Measurements from ENCODE around the gene RAPGEF4. TPM values are rescaled to one million over a fixed set of nuclear protein-coding genes. Genes with fewer than 3 reads are reported as not detected.

RAPGEF4 gene
- total RNA-seq, 4 donors from 2014 or later = 3.7 to 8.9 (median 5.2) TPM

DNA sequence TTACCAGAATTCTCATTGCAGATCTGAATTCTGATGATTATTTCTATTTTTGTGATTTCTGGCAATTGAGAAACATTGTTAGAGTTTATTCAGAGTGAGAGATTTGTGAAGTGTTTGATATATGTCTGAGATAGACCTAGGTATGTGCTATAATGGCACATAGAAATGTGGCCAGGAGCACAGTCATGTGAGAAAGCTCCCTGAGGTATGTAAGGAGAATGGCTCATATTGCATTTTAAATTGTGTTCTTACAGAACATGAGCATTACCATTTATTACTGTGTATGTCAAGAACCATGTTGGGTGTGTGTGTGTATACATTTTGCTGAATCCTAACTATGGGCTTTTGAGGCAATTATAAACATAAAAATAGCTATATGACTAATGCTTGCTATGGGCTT lies 101.2 kb downstream of the RAPGEF4 start:
- H3K27me3 ChIP-seq = no peaks in the 10 kb centered on the region
- intact Hi-C loops (cut with DNase I) = no loop called here
- H3K9me3 ChIP-seq = no peaks in the 10 kb centered on the region
- H3K4me1 ChIP-seq = peaks cover 0 to 14% (median 0%) of the 10 kb centered on the region in 4 donors
- H3K36me3 ChIP-seq = no peaks in the 10 kb centered on the region
- no peak overlapping the region for H3K4me3 ChIP-seq
- no peak for DNase-seq (ENCODE audit: extremely low spot score)
- H3K27ac ChIP-seq (replicated peaks in 1 of 4) = peak overlapping the region in 2 of 4 donors; percentile 21 to 44
- no peak for TF ChIP-seq CTCF (IDR thresholded peaks at IDR 0.05)

DNA sequence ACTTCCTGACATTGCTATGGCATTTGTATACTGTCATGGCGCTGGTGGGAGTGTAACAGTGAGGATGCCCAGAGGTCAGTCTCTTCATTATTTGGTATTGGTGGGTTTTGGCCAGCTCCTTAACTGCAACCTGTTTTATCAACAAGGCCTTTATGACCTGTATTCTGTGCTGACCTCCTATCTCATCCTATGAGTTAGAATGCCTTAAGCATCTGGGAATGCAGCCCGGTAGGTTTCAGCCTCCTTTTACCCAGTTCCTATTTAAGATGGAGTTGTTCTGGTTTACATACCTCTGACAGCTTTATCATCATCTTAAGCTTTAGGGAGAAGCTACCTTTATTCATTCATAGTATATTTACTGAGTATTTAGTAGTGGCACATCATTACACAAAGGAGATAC lies 103.8 kb downstream of the RAPGEF4 start:
- intact Hi-C loops (cut with DNase I) = no loop called here
- H3K4me1 ChIP-seq = peaks cover 0 to 6% (median 0%) of the 10 kb centered on the region in 4 donors
- H3K9me3 ChIP-seq = no peaks in the 10 kb centered on the region
- WGBS = 93% methylated on average over 2 of the region's 2 CpGs
- no peak for DNase-seq (ENCODE audit: extremely low spot score)
- H3K4me3 ChIP-seq = no peak overlapping the region
- no peak overlapping the region for H3K27ac ChIP-seq (replicated peaks in 1 of 4)
- TF ChIP-seq EP300 (IDR thresholded peaks at IDR 0.05) = no peak
- no peak for TF ChIP-seq CTCF (IDR thresholded peaks at IDR 0.05)
- H3K36me3 ChIP-seq = no peaks in the 10 kb centered on the region
- no peaks in the 10 kb centered on the region for H3K27me3 ChIP-seq

DNA sequence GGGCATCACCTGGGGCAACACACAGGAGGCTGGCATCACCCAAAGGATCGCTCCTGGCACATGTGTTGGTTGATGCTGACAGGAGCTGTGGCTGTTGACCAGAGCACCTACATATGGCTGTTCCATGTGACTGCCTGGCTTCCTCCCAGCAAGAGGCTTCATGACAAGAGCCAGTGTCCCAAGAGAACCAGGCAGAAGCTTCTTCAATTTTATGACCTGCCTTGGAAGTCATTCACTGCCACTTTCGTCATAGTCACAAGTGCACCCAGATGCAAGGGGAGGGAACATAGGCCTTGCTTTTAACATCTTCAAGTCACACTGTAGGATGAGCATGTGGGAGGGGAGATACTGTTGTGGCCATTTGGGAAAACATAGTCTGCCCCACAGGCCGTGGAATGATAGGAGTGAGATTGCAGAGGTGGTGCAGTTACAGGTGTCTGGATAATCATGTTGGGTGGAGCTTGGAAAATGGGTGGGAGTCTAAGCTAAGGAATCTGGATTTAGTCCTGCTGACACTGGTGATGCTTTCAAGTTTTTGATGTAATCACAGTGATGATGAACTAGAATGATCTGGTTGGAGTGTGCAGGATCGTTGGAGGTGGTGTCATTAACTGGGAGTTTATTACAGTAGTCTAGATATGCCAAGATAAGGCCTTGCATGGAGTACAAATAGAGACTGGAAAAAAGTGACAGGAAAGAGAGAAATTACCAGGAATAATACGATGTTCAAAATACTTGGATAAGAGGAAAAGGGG lies 107.0 kb downstream of the RAPGEF4 start:
- no peaks in the 10 kb centered on the region for H3K9me3 ChIP-seq
- H3K36me3 ChIP-seq = no peaks in the 10 kb centered on the region
- no peaks in the 10 kb centered on the region for H3K27me3 ChIP-seq
- peaks cover 0 to 17% (median 0%) of the 10 kb centered on the region in 4 donors for H3K4me1 ChIP-seq
- H3K4me3 ChIP-seq = no peak overlapping the region
- intact Hi-C loops (cut with DNase I) = no loop called here
- WGBS = 87% methylated on average over 5 of the region's 5 CpGs
- H3K27ac ChIP-seq (replicated peaks in 1 of 4) = no peak overlapping the region
- TF ChIP-seq EP300 (IDR thresholded peaks at IDR 0.05) (no peak), CTCF (IDR thresholded peaks at IDR 0.05) (no peak), POLR2AphosphoS5 (IDR thresholded peaks at IDR 0.05) (no peak), POLR2A (IDR thresholded peaks at IDR 0.05; ENCODE audit: low read depth) (no peak)
- DNase-seq (ENCODE audit: extremely low spot score) = no peak

DNA sequence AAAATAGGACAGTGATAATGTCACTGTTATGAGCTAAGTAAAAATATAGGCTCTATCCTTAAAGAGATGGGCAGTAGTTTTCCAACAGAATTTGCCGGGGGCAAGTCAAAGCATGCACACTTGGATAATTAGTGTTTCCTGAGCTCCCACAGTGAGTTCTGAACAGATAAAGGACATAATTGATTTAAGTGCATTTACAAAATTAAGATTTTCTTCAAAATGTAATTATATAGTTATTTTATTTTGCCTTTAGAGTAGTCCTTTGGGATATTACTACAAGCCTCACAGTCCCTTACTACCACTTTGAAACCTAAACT lies 107.6 kb downstream of the RAPGEF4 start:
- intact Hi-C loops (cut with DNase I) = no loop called here
- no peaks in the 10 kb centered on the region for H3K27me3 ChIP-seq
- H3K4me3 ChIP-seq = no peak overlapping the region
- 93% methylated on average over 1 of the region's 1 CpG for WGBS
- no peaks in the 10 kb centered on the region for H3K36me3 ChIP-seq
- no peaks in the 10 kb centered on the region for H3K9me3 ChIP-seq
- H3K27ac ChIP-seq (replicated peaks in 1 of 4) = no peak overlapping the region
- peaks cover 0 to 17% (median 0%) of the 10 kb centered on the region in 4 donors for H3K4me1 ChIP-seq
- no peak for DNase-seq (ENCODE audit: extremely low spot score)
- TF ChIP-seq POLR2A (IDR thresholded peaks at IDR 0.05; ENCODE audit: low read depth) (no peak), CTCF (IDR thresholded peaks at IDR 0.05) (no peak), POLR2AphosphoS5 (IDR thresholded peaks at IDR 0.05) (no peak), EP300 (IDR thresholded peaks at IDR 0.05) (no peak)

All from esophagus muscularis mucosa (tissue), 4 donors.